ENCODE measurements around the gene ZNF497. TPM values are rescaled to one million over a fixed set of nuclear protein-coding genes. Genes with fewer than 3 reads are reported as not detected.

The ZNF497 gene
- total and polyA plus RNA-seq, 2 of the 13 experiments (the other 11 are each of a cell fraction or from before 2014, with no cell fraction given) = 1.5 to 1.9 TPM

DNA sequence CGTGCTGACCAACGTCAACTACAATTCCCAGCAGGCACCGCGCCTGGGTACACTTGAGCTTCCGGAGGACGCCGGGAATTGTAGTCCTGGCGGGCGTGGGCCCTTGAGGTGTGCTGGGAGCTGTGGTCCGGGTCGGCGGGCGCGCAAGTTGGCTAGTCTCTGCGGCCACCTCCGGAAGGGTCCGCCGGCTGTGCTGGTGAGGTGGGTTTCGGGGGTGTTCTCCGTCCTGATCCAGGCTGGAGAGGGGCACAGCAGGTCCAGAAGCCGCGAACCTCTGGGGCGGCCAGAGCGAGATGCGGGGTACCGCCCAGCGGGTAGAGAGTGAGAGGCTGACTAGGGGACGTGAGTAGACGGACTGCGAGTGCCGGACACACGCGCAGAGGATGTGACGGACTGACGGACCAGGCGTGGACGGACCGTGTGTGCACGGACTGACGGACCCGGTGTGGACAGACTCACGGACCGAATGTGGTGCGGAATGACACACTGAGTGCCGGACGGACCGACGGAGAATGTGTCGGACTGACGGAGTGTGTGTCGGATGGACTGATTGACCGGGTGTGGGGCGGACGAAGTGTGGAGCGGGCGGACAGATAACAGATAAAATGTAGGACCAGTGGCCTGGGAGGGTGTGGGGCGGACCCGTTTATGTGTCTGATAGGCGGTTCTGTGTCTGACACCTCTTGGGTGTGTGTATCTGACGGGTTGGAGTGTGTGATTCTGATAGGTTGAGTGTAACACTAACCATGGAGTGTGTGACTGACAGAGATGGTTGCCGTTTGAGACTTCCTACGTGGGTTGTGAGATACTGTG is 35.4 kb downstream of the ZNF497 start, which contains the start of gene ZSCAN22 (continued):
- TF ChIP-seq BRCA1 (CRISPR knock-in tag; IDR thresholded peaks at IDR 0.05) (no peak), ZNF674 (CRISPR knock-in tag; IDR thresholded peaks at IDR 0.05; ENCODE audit: low read depth) (peak; percentile 93; the same call in 1 of the 2 replicates), ZBTB3 (CRISPR knock-in tag; IDR thresholded peaks at IDR 0.05; ENCODE audit: borderline replicate concordance, low read depth) (no peak), ZNF431 (CRISPR knock-in tag; IDR thresholded peaks at IDR 0.05; ENCODE audit: borderline replicate concordance, low read depth) (0 out of 2 replicates have a peak, but pooled peaks have one; percentile 35), MAZ (IDR thresholded peaks at IDR 0.05; ENCODE audit: borderline replicate concordance, low read depth, low read length) (no peak; the same call in 1 of the 2 replicates), MAZ (CRISPR knock-in tag; IDR thresholded peaks at IDR 0.05; ENCODE audit: low read depth) (peak; percentile 81; the same call in 1 of the 2 replicates), FLYWCH1 (CRISPR knock-in tag; IDR thresholded peaks at IDR 0.05) (no peak), ZNF331 (CRISPR knock-in tag; IDR thresholded peaks at IDR 0.05) (peak; percentile 66), AGO1 (IDR thresholded peaks at IDR 0.05; ENCODE audit: low read depth, low read length, poor library complexity, severe bottlenecking) (peak; percentile 59), TGIF2 (CRISPR knock-in tag; IDR thresholded peaks at IDR 0.05) (peak; percentile 80; the same call in 1 of the 2 replicates)
- TF ChIP-seq, protein P1, sequence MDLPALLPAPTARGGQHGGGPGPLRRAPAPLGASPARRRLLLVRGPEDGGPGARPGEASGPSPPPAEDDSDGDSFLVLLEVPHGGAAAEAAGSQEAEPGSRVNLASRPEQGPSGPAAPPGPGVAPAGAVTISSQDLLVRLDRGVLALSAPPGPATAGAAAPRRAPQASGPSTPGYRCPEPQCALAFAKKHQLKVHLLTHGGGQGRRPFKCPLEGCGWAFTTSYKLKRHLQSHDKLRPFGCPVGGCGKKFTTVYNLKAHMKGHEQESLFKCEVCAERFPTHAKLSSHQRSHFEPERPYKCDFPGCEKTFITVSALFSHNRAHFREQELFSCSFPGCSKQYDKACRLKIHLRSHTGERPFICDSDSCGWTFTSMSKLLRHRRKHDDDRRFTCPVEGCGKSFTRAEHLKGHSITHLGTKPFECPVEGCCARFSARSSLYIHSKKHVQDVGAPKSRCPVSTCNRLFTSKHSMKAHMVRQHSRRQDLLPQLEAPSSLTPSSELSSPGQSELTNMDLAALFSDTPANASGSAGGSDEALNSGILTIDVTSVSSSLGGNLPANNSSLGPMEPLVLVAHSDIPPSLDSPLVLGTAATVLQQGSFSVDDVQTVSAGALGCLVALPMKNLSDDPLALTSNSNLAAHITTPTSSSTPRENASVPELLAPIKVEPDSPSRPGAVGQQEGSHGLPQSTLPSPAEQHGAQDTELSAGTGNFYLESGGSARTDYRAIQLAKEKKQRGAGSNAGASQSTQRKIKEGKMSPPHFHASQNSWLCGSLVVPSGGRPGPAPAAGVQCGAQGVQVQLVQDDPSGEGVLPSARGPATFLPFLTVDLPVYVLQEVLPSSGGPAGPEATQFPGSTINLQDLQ (CRISPR knock-in tag; IDR thresholded peaks at IDR 0.05) = peak; percentile 21; the same call in 1 of the 2 replicates
- TF ChIP-seq, protein P2, sequence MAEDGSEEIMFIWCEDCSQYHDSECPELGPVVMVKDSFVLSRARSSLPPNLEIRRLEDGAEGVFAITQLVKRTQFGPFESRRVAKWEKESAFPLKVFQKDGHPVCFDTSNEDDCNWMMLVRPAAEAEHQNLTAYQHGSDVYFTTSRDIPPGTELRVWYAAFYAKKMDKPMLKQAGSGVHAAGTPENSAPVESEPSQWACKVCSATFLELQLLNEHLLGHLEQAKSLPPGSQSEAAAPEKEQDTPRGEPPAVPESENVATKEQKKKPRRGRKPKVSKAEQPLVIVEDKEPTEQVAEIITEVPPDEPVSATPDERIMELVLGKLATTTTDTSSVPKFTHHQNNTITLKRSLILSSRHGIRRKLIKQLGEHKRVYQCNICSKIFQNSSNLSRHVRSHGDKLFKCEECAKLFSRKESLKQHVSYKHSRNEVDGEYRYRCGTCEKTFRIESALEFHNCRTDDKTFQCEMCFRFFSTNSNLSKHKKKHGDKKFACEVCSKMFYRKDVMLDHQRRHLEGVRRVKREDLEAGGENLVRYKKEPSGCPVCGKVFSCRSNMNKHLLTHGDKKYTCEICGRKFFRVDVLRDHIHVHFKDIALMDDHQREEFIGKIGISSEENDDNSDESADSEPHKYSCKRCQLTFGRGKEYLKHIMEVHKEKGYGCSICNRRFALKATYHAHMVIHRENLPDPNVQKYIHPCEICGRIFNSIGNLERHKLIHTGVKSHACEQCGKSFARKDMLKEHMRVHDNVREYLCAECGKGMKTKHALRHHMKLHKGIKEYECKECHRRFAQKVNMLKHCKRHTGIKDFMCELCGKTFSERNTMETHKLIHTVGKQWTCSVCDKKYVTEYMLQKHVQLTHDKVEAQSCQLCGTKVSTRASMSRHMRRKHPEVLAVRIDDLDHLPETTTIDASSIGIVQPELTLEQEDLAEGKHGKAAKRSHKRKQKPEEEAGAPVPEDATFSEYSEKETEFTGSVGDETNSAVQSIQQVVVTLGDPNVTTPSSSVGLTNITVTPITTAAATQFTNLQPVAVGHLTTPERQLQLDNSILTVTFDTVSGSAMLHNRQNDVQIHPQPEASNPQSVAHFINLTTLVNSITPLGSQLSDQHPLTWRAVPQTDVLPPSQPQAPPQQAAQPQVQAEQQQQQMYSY (CRISPR knock-in tag; IDR thresholded peaks at IDR 0.05) = no peak
- TF ChIP-seq, protein P3, sequence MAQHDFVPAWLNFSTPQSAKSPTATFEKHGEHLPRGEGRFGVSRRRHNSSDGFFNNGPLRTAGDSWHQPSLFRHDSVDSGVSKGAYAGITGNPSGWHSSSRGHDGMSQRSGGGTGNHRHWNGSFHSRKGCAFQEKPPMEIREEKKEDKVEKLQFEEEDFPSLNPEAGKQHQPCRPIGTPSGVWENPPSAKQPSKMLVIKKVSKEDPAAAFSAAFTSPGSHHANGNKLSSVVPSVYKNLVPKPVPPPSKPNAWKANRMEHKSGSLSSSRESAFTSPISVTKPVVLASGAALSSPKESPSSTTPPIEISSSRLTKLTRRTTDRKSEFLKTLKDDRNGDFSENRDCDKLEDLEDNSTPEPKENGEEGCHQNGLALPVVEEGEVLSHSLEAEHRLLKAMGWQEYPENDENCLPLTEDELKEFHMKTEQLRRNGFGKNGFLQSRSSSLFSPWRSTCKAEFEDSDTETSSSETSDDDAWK (CRISPR knock-in tag; IDR thresholded peaks at IDR 0.05) = no peak
- TF ChIP-seq, protein P4, sequence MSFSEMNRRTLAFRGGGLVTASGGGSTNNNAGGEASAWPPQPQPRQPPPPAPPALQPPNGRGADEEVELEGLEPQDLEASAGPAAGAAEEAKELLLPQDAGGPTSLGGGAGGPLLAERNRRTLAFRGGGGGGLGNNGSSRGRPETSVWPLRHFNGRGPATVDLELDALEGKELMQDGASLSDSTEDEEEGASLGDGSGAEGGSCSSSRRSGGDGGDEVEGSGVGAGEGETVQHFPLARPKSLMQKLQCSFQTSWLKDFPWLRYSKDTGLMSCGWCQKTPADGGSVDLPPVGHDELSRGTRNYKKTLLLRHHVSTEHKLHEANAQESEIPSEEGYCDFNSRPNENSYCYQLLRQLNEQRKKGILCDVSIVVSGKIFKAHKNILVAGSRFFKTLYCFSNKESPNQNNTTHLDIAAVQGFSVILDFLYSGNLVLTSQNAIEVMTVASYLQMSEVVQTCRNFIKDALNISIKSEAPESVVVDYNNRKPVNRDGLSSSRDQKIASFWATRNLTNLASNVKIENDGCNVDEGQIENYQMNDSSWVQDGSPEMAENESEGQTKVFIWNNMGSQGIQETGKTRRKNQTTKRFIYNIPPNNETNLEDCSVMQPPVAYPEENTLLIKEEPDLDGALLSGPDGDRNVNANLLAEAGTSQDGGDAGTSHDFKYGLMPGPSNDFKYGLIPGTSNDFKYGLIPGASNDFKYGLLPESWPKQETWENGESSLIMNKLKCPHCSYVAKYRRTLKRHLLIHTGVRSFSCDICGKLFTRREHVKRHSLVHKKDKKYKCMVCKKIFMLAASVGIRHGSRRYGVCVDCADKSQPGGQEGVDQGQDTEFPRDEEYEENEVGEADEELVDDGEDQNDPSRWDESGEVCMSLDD (CRISPR knock-in tag; IDR thresholded peaks at IDR 0.05; ENCODE audit: borderline replicate concordance) = no peak; the same call in 1 of the 2 replicates
- TF ChIP-seq, protein P5, sequence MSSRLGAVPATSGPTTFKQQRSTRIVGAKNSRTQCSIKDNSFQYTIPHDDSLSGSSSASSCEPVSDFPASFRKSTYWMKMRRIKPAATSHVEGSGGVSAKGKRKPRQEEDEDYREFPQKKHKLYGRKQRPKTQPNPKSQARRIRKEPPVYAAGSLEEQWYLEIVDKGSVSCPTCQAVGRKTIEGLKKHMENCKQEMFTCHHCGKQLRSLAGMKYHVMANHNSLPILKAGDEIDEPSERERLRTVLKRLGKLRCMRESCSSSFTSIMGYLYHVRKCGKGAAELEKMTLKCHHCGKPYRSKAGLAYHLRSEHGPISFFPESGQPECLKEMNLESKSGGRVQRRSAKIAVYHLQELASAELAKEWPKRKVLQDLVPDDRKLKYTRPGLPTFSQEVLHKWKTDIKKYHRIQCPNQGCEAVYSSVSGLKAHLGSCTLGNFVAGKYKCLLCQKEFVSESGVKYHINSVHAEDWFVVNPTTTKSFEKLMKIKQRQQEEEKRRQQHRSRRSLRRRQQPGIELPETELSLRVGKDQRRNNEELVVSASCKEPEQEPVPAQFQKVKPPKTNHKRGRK (CRISPR knock-in tag; IDR thresholded peaks at IDR 0.05) = 0 out of 2 replicates have a peak, but pooled peaks have one; percentile 71
